HG03460 (cell line): ENCODE results near the gene RNF113A.
"Not testable (repeated sequence)": the region's sequence is repeated elsewhere in the genome, so short reads cannot be mapped to it uniquely, and the experiment has no call there.

ENCODE experiments used
- ATAC-seq: cut with Tn5 transposase; IDR thresholded peaks from one replicate; pipeline ENCODE4 v1.9.1; 2021; ENCODE audit not compliant: unreplicated experiment

Gene RNF113A

DNA sequence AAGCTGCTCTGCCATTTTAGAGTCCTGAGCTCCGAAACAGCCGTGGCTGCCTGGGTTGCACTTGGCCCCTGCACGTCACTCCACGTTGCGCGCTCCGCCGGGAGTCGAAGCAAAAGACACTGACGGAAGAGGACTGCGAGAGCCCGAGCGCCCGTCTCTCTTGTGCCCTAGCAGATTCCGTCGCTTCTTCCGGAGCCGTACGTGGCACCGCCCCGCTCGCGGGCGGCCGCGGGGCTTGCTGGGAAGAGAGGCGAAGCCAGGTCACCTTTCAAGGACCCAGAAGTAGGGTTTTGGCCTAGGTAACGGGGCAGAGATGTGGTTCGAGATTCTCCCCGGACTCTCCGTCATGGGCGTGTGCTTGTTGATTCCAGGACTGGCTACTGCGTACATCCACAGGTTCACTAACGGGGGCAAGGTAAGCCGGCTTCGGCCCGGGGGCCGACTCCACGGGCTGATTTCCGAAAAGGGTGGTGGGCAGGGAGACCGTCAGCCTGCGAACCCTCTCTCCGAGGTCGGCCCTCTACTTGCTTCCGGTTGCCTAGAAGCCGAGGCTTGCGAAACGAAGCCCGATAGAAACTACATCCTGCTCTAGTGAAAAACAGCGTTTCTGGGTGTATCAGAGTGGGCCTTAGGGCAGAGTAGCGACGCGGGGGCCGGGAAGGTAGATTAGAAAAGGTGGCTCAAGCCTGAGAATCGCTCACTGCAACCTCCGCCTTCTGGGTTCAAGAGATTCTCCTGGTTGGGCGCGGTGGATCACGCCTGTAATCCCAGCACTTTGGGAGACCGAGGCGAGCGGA, at the start of gene RNF113A, which contains the start of gene NDUFA1:
RNF113A (minus strand) TSS at position 135 of the 797 bp plus-strand sequence; CDS start at position 15, 120 bp downstream.
NDUFA1 (plus strand) TSS at position 234 of the 797 bp plus-strand sequence; CDS start at position 314, 80 bp downstream.
- ATAC-seq, result peak; percentile 95

DNA sequence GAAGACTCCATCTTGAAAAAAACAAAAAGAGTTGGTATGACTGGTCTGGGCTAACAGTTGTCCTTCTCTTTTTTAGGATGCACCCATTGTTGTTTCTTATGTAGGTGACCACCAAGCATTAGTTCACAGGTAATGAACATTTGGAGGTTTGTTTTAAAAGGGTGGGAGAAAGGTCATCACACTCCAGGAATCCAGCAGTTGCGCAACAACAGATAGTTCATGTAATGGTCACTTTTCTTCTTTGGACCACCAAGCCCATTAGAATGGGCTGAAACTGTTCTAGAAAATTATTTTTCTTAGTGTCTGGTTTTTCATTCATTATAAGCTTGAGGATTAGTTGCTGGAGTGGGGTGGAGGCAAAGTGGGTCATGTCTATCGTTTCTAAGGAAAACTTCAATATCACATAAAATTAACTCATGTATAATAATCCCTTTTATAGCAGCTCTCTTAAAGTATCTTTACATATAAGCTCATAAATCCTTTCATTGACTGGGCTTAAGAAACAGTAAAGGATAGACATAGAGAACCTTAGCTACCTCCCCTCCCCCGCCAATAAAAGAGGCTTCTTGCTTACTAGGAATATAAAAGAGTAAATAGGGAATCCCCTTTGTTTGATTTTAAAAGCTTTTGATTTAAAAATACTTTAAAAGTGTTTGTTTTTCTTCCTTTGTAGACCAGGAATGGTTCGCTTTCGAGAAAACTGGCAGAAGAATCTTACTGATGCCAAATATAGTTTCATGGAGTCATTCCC, 48.5 kb upstream of the RNF113A start:
- ATAC-seq, result no peak

DNA sequence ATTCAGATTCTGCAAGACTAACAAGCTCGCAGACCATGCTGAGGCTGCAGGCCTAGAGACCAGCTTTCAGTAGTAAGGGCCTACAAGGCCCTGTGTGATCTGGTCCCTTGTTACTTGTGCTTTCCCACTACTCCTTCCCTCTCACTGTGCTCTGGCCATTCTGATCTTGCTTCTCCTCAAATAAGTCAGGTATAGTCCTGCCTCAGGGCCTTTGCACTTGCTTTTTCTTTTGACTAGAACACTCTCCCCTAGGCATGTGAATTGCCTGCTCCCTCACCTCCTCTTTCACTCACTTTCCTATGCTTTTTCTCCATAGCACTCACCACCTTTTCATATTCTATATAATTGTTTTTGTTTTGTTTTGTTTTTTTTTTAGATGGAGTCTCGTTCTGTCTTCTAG, 46.3 kb upstream of the RNF113A start:
- ATAC-seq, result no peak

DNA sequence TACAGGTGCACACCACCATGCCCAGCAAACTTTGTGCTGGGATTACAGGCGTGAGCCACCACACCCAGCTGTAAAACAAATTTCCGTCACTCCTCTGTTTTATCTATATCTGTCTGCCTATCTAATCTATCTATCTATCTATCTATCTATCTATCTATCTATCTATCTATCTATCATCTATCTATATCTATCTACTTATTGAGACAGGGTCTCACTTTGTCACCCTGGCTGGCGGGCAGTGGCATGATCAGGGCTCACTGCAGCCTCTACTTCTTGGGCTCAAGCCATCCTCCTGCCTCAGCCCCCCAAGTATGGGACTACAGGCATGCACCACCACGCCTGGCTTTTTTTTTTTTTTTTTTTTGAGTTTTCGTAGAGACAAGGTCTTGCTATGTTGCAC, 44.8 kb upstream of the RNF113A start:
- no peak for ATAC-seq

DNA sequence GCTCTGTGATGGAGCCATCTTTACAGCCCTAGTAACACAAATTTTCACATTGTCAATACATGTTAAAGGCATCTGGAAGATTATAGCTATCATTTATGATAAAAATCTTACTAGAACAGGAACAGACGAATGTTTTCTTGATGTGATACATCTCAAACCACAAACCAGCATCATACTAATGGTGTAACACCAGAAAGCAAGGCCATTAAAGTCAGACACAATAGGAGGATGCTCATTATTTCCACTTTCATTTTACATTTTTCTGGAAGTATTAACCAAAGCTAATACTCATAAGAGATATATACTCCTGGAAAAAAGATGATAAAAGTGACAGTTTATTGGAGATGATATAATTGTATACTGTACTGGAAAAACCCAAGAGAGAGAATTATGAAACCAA, 29.4 kb upstream of the RNF113A start:
- ATAC-seq, result no peak

DNA sequence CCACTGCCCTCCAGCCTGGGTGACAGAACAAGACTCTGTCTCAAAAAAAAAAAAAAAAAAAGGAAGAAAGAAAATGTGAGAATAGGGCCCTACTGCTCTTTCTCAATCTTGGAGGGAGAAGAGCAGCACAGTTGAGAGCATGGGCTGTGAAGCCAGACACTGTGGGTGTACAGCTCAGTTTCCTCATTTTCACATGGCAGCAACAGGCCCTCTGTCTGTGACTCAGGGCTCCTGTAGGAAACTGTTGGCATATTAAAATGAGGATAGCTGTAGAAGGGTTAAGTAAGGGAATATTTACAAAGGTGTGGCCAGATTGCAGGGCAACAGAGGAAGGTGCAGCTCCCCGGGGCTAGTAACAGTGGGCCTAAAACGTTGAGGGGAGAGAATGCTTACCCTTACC, 27.6 kb upstream of the RNF113A start:
- no peak for ATAC-seq

DNA sequence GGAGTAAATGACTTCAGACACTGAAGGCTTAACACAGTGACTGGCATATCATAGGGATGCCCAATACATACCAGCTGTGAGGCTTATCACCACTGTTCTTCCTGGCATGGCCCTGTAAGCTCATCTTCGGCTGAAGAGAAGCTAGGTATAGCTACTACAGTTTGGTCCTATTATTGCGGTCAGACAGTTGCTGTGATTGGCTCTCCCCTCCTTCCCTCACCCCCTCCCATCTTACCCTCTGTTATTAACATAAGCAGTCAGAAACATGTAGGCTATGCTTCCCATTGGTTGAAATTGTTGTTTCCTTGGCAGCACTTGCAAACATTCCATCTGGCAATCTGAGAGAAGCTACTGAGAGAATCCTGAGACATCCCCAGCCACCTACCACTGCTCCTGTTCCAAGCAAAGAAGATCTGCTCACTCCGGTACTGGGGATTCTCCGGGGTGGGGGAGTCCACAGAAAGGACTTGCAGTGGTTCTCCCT, 24.4 kb upstream of the RNF113A start, which contains the start of gene AKAP14:
AKAP14 (plus strand) TSS at position 51 of the 484 bp plus-strand sequence. CDS start 7,331 bp downstream, outside the sequence.
- ATAC-seq, result no peak

DNA sequence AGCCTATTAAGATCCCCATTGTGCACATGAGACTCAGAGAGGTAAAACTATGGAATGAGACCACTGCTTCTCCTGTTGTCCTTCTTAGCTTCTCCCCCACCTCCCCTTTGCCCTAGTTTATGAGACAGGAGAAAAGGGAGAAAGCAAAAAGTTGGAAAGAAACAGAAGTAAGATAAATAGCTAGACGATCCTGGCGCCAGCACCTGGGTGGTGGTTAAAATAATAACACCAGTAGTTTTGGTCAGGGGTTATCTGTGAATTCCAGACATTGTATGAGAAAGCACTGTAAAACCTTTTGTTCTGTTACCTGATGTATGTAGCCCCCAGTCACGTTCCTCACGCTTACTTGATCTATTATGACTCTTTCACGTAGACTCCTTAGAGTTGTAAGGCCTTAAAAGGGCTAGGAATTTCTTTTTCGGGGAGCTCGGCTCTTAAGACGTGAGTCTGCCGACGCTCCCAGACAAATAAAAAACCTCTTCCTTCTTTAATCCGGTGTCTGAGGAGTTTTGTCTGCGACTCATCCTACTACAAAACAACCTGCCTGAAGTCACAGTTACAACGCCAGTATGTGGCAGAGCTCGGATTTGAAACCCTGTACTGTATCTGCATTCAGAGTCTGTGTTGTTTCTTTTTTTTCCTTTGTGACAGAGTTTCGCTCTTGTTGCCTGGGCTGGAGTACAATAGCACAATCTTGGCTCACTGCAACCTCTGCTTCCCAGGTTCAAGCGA, 20.6 kb upstream of the RNF113A start:
- ATAC-seq, result not testable (repeated sequence)

DNA sequence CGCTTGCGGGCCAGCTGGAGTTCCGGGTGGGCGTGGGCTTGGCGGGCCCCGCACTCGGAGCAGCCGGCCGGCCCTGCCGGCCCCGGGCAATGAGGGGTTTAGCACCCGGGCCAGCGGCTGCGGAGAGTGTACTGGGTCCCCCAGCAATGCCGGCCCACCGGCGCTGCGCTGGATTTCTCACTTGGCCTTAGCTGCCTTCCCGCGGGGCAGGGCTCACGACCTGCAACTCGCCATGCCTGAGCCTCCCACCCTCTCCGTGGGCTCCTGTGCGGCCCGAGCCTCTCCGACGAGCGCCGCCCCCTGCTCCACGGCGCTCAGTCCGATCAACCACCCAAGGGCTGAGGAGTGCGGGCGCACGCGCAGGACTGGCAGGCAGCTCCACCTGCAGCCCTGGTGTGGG, 19.1 kb upstream of the RNF113A start:
- not testable (repeated sequence) for ATAC-seq

DNA sequence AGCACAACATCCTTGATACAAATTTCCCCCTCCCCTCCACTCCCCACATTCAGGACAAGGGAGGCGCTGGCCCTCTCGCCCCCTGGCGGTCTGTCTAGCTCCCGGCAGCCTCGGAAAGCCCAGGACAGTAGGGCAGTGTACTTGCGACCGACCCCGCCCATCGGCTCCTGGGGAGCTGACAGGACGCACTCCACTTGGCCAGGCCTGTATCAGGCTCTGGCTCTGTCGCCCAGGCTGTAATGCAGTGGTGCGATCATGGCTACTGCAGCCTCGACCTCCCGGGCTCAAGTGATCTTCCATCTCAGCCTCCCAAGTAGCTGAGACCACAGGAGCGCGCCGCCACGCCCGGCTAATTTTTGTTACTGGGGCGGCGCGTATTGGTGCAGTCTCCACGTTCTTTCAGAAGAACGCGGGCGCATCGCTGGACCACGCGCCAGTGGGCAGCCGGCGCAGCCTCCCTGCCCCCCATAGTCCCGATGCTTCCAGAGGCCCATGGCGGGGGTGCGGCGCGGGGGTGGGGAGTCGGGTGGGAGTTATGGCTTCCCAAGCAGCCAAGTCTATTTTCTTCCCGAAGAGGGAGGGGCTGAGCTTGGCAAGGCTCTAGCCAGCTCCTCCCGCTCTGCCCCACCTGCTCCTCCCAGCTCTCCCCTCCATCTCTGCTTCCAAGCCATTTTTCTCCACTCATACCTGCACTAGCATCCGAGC, 16.3 kb upstream of the RNF113A start:
- ATAC-seq, result peak; percentile 89

DNA sequence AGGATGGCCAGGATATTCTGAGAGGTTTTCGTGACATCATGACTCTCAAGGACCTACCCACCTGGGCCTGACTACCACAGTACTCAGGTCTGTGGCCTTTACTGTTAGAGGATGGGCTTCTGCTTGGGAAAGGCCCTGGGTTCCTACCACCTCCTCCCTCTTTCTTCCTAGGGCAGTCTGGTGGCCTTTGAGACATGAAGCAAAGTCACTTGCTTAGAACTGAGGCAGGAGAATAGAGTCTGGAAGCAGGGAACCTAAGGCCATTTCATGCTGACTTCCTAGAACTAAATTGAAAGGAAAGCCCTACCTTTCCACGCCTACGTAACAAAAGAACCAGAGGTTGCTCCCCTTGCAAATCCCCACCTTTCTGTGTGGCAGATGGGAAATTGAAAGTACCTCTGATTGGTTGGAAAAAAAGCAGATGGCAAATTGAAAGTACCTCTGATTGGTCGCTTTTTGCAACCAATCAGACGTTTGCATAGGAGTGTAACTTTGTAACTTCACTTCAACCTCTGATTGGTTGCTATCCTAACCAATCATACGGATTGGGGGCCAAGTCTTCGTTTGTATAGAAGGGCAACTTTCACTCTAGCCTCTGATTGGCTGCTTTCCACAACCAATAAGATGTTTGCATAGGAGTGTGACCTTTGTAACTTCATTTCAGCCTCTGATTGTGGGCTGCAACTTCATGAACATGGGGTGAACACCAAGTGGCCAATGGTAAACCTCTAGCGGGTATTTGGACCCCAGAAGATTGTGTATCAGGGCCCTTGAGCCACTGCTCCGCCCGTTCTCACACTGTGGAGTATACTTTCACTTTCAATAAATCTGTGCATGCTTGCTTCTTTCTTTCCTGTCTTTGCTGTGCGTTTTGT, 14.3 kb upstream of the RNF113A start:
- ATAC-seq, result no peak

DNA sequence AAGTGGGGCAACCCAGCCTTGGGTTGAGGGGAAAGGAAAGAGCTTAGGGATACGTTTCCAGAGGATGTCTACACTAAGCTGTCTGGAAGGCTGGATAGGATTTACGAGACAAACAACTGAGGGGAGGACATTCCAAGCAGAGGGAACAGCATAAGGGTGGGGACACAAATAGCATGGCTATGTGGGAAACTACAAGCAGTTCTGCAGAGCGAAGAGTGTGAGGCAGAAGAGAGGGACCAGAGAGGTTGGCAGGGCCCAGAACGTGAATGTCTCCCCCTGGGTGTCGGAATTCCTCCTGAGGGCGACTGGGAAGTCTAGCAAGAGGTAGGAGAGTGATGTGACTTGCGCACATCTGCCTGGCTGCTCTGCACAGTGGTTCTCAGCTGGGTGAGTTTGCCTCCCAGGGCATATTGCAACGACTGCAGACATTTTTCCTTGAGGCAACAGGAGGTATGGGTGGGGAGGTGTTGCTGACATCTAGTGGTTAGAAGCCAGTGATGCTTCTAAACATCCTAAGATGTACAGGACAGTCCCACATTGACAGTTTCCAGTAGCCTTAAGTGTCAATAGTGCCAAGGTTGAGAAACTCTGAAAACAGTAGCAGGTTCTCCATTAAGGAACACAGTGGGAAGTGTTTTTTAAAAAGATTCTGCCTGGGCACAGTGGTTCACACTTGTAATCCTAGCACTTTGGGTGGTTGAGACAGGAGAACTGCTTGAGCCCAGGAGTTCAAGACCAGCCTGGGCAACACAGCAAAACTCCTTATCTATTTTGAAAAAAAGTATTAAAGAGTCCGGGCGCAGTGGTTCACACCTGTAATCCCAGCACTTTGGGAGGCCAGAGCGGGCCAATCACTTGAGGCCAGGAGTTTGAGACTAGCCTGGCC, 9.3 kb upstream of the RNF113A start:
- ATAC-seq, result peak; percentile 90

DNA sequence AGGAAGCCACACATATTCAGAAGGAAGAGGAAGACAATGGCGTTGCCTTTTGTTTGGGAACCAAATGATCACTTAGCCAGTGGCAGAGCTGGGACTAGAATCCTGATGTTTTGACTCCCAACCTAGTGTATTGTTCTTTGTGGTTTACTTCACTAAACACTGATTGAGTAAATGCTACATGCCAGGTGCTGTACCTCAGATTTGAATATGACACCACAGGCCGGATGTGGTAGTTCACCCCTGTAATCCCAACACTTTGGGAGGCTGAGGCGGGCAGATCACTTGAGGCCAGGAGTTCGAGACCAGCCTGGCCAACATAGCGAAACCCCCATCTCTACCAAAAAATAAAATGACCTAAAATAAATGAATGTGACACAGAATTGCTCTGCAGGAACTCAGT, 8.5 kb upstream of the RNF113A start:
- no peak for ATAC-seq

DNA sequence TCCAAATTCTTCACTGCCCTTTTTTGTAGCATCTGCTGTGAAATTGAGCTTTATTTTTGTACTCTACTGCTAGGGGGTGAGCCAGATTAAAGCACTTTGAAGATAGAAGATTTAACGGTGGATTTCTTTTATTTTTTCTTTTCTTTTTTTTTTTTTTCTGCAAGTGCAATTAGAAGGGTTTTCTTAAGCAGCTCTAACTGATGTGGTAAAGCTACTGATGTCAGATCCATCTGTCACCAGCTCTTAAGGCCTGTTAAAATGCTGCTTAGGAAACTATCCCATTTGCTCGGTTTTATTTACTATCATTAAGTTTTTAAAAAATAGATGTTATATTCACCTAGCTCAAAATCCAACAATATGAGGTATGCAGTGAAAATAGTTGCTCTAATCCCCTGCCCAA, 7.2 kb upstream of the RNF113A start:
- ATAC-seq, result no peak

DNA sequence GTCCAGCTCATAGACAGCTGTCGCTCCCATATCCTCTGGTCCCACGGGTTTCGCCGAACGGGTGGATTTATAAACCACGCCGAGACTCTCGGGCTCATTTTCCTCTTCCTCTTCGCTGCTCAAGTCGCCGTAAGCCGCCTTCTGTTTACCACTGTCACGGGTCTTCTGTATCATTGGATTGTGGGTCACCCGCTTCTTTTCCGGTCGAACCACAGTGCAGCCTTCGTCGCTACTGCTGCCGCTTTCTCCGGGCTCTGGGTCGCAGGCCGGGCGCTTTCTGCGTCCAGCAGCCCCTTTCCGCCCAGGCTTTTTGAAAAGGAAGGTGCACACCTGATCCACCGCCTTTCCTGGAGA, 311 bp downstream of the RNF113A start:
- peak; percentile 46 for ATAC-seq

DNA sequence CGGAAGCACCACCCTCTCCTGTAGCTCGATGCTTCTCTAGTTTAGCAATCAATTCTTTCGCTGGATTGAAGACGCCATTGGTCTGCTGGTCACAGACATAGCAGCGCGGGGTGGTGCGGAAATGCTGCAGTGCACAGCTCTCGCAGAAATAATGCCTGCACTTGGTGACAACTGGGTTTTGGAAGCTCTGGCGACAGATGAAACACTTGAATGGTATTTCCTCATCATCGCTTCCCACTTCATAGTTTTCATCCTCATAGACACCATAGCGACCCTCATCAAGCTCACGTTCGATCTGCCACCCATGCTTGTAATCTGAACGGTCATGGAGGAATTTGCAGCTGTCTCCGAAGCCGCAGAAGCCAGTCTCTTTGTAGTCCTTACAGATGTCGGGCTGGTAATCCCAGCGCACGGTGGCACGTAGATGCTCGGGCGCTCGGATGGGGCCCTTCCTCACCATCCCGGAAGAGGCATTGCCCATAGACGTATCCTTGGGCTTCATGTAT, 854 bp downstream of the RNF113A start:
- ATAC-seq, result no peak

DNA sequence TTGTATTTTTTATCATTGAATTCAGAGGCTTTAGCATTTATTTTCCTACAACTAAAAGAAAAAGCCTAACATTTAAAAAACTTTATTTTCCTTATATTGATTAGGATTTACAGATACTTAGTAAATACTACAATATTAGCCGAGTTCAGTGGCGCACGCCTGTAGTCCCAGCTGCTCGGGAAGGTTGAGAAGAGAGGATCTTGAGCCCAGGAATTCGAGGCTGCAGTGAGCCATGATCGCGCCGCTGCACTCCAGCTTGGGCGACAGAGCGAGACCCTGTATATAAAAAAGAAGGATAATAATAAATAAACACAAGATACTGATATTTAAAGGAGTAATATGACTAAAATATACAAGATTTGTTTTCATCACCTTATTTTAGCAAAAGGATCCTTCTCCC, 18.1 kb downstream of the RNF113A start:
- ATAC-seq, result no peak
